Measurements from ENCODE around the gene SMTNL2.
A peak's percentile ranks its signal among the peaks of the same experiment; 100 is the strongest.
"Not testable (repeated sequence)": the region's sequence is repeated elsewhere in the genome, so short reads cannot be mapped to it uniquely, and the experiment has no call there.

Gene SMTNL2

DNA sequence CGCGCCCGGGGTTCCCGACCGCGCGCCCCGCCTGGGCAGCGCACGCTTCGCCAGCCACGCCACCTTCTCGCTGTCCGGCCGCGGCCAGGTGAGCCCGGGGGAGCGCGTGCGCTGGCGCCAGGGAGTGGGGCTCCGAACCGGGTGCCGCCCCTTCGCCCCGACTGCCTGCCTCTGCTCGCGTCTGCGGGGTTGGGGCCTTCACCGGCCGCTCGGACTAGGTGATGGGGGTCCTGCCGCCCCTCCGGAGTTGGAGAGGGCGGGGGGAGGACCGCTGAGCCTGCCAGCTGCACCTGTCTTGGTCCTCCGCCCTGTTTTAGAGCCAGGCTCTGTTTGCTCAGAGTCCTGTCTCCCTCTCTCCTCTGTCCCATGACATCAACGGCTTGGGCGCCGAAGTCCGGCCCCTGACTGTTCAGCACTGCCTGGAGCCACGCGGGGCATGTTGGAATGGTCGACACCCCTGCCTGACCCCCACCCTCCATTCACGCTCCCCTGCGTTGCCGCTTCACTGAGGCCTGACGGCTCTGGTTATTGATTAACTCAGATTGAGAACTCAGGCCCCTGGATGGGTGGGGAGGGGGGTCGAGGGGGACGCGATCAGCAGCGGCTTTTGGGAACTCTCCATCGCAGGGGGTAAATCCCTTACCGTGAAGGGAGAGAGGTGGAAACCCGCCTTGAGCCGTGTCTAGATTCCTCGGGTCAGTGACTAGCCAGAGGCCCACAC, 748 bp downstream of the SMTNL2 start:
- FAIRE-seq (no peak), DNase-seq (ENCODE audit: low spot score) (no peak)

GRCh38 chr17:4585638-4585994, 1.3 kb downstream of the SMTNL2 start:
- DNase-seq (ENCODE audit: low spot score) (no peak), FAIRE-seq (no peak)

- DNase-seq (ENCODE audit: low spot score) = no peak
- FAIRE-seq = no peak
Observed at GRCh38 chr17:4586043-4586442, 1.7 kb downstream of the SMTNL2 start.

DNA sequence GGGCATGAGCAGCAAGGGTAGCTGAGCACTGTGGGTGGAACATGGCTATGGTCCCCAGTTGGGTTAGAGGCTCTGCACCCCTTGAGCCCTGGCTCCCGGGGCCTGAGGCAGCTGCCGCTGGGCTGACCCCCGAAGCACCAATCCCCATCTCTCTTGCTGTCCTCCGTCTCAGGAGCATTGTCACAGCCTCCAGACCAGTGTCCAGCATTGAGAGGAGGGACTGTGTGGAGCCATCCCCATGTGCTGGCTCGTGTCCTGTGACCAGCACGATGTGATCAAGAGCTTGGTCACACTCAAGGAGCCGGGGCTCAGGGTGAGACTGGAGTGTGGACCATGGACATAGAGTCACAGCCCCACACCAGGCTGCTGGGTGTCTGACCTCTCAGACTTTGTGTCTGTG, 2.9 kb downstream of the SMTNL2 start:
- no peak for DNase-seq (ENCODE audit: low spot score)

DNA sequence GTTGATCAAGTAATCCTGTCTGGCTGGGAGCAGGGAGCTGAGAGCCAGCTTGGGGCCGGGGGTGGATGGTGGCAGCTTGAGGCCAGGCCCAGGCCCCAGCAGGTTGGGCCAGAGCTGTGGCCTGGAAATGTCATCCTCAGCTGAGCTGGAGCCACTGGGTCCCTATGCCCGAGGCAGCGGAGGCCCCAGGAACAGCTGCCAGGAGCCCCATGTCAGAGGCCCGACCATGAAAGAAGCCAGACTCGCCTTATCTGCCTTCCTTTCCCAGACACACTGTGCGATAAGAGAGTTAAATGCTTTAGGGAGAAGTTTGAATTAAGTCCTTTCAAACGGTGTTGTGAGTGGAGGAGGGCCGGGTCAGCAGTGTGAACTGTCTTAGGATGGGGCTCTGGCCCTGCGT, 3.5 kb downstream of the SMTNL2 start:
- FAIRE-seq (no peak), DNase-seq (ENCODE audit: low spot score) (no peak)

More for the DNA sequence above, 2.9 kb downstream of the SMTNL2 start:
- FAIRE-seq = no peak

- no peak for DNase-seq (ENCODE audit: low spot score)
- FAIRE-seq = no peak
Observed at GRCh38 chr17:4588391-4588790, 4.1 kb downstream of the SMTNL2 start.

DNA sequence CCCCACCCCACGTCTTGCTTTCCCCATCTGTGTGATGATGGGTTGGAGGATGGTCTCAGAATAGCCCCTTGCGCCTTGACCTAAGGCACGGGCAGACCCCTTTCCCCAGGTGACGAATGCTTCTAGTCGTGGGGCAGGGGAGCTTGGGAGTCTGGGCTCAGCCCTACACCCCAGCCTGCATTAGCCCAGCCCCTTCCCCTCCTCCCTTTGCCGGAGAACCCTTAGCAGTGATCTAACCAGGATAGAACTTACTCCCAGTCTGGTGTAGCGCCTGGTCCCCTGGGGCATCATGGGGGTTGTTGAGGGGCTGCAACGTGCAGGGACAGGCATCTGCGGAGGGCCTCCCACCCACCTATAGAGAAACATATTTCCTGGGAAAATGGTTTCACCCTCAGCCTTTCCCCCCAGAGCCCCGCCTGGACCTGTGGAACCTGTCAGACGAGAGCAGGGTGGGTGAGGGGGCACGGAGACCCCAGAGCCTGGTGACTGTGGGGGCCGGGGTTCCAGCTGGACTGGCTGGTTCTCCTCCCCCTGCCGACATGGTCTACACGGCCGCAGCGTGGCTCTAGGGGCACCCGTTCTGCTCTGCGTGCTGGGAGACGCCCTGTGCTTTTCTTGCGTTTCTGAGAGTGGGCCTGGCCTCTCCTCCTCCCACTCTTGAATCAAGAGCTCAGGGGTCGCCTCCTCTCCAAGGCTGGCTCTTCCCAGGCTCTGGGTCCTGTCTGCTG, 4.7 kb downstream of the SMTNL2 start:
- FAIRE-seq = no peak

DNA sequence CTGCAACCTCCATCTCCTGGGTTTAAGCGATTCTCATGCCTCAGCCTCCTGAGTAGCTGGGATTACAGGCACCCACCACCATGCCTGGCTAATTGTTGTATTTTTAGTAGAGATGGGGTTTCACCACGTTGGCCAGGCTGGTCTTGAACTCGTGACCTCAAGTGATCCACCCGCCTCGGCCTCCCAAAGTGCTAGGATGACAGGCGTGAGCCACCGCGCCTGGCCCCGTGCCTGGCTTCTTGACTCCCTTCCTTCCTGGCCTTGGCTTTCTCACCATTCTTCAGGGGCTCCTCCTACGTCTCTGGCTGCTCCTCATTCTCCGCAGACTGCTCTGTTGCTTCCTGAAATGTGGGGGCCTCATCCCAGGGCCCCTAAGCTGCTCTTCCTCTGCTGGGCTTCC, 5.7 kb downstream of the SMTNL2 start:
- not testable (repeated sequence) for FAIRE-seq; DNase-seq (ENCODE audit: low spot score)

More for the DNA sequence above, 4.7 kb downstream of the SMTNL2 start:
- DNase-seq (ENCODE audit: low spot score) = no peak

DNA sequence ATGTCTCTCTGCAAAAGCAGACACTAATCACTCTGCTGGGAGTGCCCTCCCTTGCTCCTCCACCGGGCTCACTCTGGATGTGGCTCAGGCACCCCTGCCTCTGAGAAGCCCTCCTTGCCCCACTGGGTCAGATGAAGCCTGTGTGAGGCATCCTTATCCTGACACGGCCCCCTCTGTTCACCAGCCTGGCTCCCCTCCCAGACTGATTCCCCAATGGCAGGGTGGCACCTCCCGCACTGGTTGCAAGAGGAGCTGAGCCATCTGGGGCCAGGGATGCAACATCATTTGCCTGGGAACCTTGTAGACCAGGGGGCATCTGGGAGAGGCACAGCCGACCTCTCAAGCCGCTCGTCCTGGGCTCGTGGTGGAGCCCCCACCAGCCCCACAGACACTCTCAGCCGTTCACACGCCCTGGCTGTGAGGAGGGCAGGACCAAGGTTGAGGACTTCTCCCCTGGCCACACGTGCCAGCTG, 6.7 kb downstream of the SMTNL2 start:
- DNase-seq (ENCODE audit: low spot score) (no peak), FAIRE-seq (no peak)

GRCh38 chr17:4591529-4591928, 7.2 kb downstream of the SMTNL2 start:
- FAIRE-seq (no peak), DNase-seq (ENCODE audit: low spot score) (peak; percentile 26)

DNA sequence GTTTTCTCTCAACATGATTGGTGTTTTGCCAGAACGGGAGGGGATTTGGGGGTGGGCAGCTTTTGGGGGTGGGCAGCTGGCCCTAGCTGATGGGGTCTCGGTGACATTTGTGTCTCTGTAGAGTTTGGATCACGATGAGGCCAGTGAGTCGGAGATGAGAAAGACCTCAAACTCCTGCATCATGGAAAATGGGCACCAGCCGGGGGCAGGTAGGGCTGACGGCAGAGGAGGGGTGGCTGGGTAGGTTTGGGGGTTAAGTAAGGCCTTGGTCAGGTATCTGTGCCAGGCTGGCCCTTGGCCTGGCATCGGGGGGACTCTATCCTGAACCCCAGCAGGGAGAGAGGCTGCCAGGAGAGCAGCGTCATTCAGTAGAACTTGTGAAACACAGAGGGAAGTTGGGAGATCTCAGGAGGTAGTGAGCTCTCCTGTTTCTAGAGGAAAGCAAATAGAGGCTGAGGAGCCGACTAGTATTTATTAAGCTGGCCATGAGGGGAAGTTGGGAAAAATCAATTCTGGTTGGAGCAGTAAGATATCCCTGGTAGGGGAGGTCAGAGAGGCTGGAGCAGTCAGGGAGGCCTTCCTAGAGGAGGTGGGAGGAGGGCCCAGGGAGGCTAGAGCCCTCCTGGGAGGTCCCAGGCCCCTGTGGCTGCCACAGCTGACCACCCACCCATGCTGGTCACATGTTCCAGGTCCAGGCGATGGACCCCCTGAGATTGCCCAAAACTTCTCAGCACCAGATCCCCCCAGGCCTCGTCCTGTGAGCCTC, 8.1 kb downstream of the SMTNL2 start:
- DNase-seq (ENCODE audit: low spot score) (no peak), FAIRE-seq (no peak)

- DNase-seq (ENCODE audit: low spot score) (no peak), FAIRE-seq (no peak)
Observed at GRCh38 chr17:4593021-4593421, 8.7 kb downstream of the SMTNL2 start.

DNA sequence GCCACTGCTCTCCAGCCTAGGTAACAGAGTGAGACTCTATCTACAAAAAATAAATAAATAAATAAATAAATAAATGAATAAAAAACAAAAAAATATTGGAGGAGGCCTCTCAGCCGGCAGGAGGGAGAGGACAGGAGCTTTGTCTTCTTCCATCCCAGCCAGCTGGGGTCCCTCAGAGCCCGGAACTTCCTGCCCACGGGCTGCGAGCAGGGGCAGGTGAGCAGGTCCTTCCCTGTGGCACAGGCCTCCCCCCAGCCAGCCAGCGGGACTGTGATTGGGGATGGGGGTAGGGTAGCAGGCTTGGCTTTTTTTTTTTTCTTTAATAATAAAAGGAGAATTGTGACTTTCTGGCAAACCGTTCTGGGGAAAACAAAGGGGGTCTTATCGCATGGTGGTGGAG, 10.1 kb downstream of the SMTNL2 start:
- DNase-seq (ENCODE audit: low spot score) (no peak), FAIRE-seq (no peak)

DNA sequence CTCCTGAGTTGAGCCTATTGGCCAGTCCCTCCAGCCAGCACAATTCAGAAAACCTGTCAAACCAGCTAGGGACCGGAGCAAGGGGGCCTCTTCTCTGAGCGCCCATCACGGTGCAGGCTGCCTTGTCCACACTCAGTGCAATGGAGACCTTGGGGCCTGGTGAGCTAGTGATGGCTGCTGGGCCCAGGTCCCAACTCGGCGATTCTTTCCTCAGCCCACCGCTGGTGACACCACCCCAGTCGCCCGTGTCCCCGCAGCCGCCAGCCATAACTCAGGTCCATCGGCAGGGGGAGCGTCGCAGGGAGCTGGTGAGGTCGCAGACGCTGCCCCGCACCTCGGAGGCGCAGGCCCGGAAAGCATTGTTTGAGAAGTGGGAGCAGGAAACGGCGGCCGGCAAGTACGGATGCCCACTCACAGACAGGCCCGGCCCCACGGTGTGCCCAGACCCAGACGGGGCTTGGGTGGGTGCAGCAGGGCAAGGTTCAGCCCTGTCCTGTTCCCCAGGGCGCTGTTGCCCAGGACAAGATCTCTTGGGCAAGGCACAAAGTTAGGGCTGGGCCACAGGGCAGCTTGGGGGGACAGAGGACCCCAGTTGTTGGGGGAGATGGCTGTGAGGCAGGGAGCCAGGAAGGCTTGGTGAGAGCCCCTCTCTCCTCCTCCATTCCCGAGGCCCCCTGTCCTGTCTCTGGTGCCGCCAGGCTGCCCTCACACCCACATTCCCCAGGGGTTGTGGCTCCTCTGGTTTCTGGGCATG, 10.8 kb downstream of the SMTNL2 start:
- FAIRE-seq = no peak
- no peak for DNase-seq (ENCODE audit: low spot score)

DNA sequence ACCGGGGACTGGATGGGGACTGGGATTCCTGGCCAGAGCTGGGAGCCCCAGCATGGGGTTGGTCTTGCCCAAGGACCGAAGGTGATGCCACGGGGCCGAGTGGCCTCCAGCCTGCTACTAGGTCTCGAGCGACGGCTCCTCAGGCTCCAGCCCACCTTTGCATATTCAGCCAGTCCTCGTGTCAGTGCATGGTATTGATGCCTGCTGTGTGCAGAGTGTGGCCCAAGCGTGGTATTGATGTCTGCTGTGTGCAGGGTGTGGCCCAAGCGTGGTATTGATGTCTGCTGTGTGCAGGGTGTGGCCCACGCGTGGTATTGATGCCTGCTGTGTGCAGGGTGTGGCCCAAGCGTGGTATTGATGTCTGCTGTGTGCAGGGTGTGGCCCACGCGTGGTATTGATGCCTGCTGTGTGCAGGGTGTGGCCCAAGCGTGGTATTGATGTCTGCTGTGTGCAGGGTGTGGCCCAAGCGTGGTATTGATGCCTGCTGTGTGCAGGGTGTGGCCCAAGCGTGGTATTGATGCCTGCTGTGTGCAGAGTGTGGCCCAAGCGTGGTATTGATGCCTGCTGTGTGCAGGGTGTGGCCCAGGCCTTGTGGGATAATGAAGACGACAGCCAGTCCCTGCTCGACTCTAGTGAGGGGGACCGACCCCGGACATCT, 11.5 kb downstream of the SMTNL2 start:
- FAIRE-seq = not testable (repeated sequence)

GRCh38 chr17:4596636-4597380, 12.5 kb downstream of the SMTNL2 start:
- no peak for DNase-seq (ENCODE audit: low spot score)
- FAIRE-seq = no peak

More for the DNA sequence above, 11.5 kb downstream of the SMTNL2 start:
- not testable (repeated sequence) for DNase-seq (ENCODE audit: low spot score)

DNA sequence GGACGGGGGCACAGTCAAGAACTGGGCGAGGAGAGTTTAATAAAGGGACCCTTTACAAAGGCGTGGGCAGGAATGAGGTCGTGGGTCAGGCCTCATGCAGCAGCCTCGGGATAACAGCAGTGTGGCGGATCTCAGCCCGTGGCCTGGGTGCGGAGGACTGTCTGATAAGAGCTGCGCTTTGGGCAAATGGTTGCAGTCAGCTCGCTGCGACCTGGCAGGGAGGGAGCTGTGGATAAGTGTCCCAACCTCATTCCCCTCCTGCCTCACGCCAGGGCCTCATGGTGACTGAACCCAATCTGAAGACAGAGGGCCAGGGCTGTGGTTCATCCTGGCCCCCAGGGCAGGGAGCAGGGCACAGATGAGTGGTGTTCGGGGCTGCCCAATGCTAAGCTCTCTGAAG, 13.6 kb downstream of the SMTNL2 start:
- no peak for FAIRE-seq
- DNase-seq (ENCODE audit: low spot score) = no peak

DNA sequence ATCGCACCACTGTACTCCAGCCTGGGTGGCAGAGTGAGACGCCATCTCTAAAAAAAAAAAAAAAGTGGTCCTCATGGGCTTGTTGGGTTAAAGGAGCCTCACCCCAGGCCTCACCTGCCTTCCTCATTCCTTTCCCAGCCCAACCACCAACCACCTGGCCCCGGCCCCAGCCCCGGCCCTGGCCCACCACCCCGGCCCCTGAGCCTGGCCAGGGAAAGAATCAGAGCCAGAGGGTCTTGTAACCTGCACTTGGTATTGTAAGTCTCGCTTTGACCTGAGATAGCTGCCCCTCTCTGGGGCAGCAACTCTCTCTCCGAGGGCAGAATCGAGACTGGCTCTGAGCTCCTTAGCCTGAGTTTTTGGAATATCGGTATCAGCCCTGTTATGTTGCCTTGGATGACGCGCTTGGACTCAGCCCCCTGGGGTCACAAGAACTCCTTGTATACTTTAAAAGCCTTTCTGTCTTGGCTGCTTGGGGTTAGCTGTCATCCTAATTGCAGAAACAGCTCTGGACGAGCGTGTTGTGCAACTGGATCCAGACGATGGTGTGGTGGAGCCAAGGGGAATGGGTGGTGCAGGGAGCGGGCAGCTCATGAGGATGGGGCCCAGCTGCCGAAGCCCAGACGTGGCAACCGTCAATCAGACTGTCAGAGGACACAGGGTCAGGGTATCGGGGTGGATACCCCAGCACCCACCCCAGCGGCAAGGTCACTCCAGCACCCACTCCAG, 14.6 kb downstream of the SMTNL2 start:
- no peak for DNase-seq (ENCODE audit: low spot score)
- FAIRE-seq = no peak

GRCh38 chr17:4599505-4600281, 15.4 kb downstream of the SMTNL2 start:
- no peak for FAIRE-seq
- DNase-seq (ENCODE audit: low spot score) = peak; percentile 34

All from urothelium cell line (cell line).